Prostate gland (tissue), 2 donors: Measurements from ENCODE around the gene SAMD9L.

Source experiments
- CTCF ChIP-seq, 4 experiments: fragments of 200-600 bp in 2 of 4; fragments of 450-650 bp in 2 of 4; sonication (generic) in 2 of 4; IDR thresholded peaks; 1 replicate in 3 of 4; 2 replicates in 1 of 4; pipeline ENCODE4 v1.5.1; 2016 to 2019; ENCODE audit warnings: antibody characterized with exemption in 4 of 4, mild to moderate bottlenecking in 2 of 4, moderate library complexity in 2 of 4
- POLR2A ChIP-seq: fragments of 450-650 bp; IDR thresholded peaks from one replicate; pipeline ENCODE4 v1.6.1; 2016; ENCODE audit warnings: antibody characterized with exemption, mild to moderate bottlenecking

DNA sequence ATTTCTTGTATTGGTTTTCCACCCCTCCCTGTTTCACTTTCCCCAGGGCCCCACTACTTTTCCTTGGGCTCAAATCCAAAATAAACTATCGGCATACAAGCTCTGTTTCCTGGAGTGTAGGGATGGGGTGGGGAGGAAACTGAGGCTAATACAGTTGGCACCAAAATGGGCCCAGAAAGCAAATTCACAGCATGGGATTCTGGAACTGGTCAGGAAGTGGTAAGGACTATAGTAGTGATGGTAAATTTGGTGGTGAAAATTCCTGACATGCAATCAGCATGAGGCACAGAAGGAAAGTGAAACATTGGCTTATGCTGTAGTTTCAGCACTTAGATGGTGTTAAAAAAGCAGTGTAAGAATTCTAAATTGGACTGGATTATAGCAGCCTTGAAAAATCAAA lies 8.7 kb upstream of the SAMD9L start:
- TF ChIP-seq POLR2A (no peak), CTCF (IDR thresholded peaks at IDR 0.05) (no peak)
